Keratinocyte (primary cell): ENCODE results near the gene CDCA4. TPM values are rescaled to one million over a fixed set of nuclear protein-coding genes. Genes with fewer than 3 reads are reported as not detected.

Experiments used
- DNase-seq: peaks from one replicate; pipeline ENCODE4 v3.0.0-alpha.2; 2011; ENCODE audit warnings: low read depth, missing footprints, low spot score
- FAIRE-seq: peaks from 2 replicates; lab custom pipeline; 2011; peaks lifted over from hg19 to GRCh38; lab: Jason Lieb, UNC
- H2AFZ ChIP-seq: 2 replicates; pipeline ENCODE4 v1.6.0; 2012; ENCODE audit warnings: low read length, control low read depth, inconsistent platforms; ENCODE audit not compliant: control insufficient read depth
- H3K27ac ChIP-seq: 2 replicates; pipeline ENCODE4 v1.5.1; 2011; ENCODE audit warnings: low read length; ENCODE audit not compliant: control insufficient read depth, insufficient read depth
- H3K27me3 ChIP-seq: 3 replicates; pipeline ENCODE4 v1.6.0; 2011; ENCODE audit warnings: low read length; ENCODE audit not compliant: control insufficient read depth, insufficient read depth; ENCODE audit errors: extremely low read depth
- H3K36me3 ChIP-seq, 2 experiments: 2 replicates in 1 of 2; 3 replicates in 1 of 2; pipeline ENCODE4 v1.5.1; 2011; ENCODE audit warnings: low read length in 2 of 2, mild to moderate bottlenecking in 1 of 2; ENCODE audit not compliant: control insufficient read depth in 2 of 2, insufficient read depth in 2 of 2; ENCODE audit errors: extremely low read depth in 1 of 2
- H3K4me1 ChIP-seq: 3 replicates; pipeline ENCODE4 v1.5.1; 2011; ENCODE audit warnings: low read length; ENCODE audit not compliant: control insufficient read depth, insufficient read depth; ENCODE audit errors: extremely low read depth
- H3K4me2 ChIP-seq: 3 replicates; pipeline ENCODE4 v1.6.0; 2011; ENCODE audit warnings: low read depth, low read length; ENCODE audit not compliant: control insufficient read depth, insufficient read depth; ENCODE audit errors: extremely low read depth
- H3K4me3 ChIP-seq, 3 experiments: fragments of 200-600 bp in 1 of 3; sonication (generic) in 1 of 3; 2 replicates in 2 of 3; 3 replicates in 1 of 3; pipeline ENCODE4 v1.5.1; 2011 to 2016; ENCODE audit warnings: low read length in 3 of 3, mild to moderate bottlenecking in 3 of 3, control low read depth in 2 of 3, inconsistent platforms in 1 of 3, low read depth in 1 of 3, mixed read lengths in 1 of 3, mixed run types in 1 of 3, moderate library complexity in 1 of 3; ENCODE audit not compliant: control insufficient read depth in 2 of 3, insufficient read depth in 2 of 3; ENCODE audit errors: extremely low read depth in 1 of 3
- H3K79me2 ChIP-seq: 2 replicates; pipeline ENCODE4 v1.6.0; 2012; ENCODE audit warnings: low read length; ENCODE audit not compliant: control insufficient read depth, insufficient read depth
- H3K9ac ChIP-seq: 3 replicates; pipeline ENCODE4 v1.6.0; 2011; ENCODE audit warnings: low read length; ENCODE audit not compliant: control insufficient read depth, insufficient read depth; ENCODE audit errors: extremely low read depth
- H3K9me1 ChIP-seq: 3 replicates; pipeline ENCODE4 v1.6.0; 2011; ENCODE audit warnings: low read length; ENCODE audit not compliant: control insufficient read depth, insufficient read depth; ENCODE audit errors: extremely low read depth
- H3K9me3 ChIP-seq: 2 replicates; pipeline ENCODE4 v1.5.1; 2012; ENCODE audit warnings: low read depth, low read length; ENCODE audit not compliant: control insufficient read depth
- H4K20me1 ChIP-seq: 3 replicates; pipeline ENCODE4 v1.6.0; 2011; ENCODE audit warnings: low read length; ENCODE audit not compliant: control insufficient read depth, insufficient read depth; ENCODE audit errors: extremely low read depth
- CTCF ChIP-seq, 3 experiments: IDR thresholded peaks in 1 of 3; conservative IDR thresholded peaks in 1 of 3; optimal IDR thresholded peaks in 1 of 3; 2 replicates in 2 of 3; 3 replicates in 1 of 3; pipeline versions ENCODE3 to v1.5.1; 2011; ENCODE audit warnings: low read length in 3 of 3, mild to moderate bottlenecking in 3 of 3, moderate library complexity in 2 of 3, control low read depth in 1 of 3, inconsistent platforms in 1 of 3; ENCODE audit not compliant: insufficient read depth in 2 of 3; ENCODE audit errors: extremely low read depth in 1 of 3
- EZH2 ChIP-seq: IDR thresholded peaks from one replicate; pipeline ENCODE4 v1.6.1; 2012; ENCODE audit warnings: inconsistent platforms, mild to moderate bottlenecking, low read length, moderate library complexity
- dilution Hi-C: fragments of 300-500 bp; cut with MboI; formaldehyde crosslinking; loops from one replicate; pipeline ENCODE4 v1.7.0; 2020; ENCODE audit warnings: low sequenced_read_pairs; ENCODE audit not compliant: extremely low pct_ligation_motif_present
- polyA plus RNA-seq, 5 experiments: library from polyadenylated mRNA; depleted of rRNA in 3 of 5; stranded (reverse) in 3 of 5; stranded (forward) in 1 of 5; unstranded in 1 of 5; fragments of >200 nt; gene quantifications; 1 replicate in 1 of 5; 2 replicates in 3 of 5; 3 replicates in 1 of 5; pipeline versions ENCODE4 v1.2.1 to v1.2.3, GENCODE V29; 2011 to 2012; ENCODE audit warnings: missing spikeins in 2 of 5, low read depth in 1 of 5, low replicate concordance in 1 of 5

CDCA4 gene
- polyA plus RNA-seq, 1 donor (not counting 4 experiments of a cell fraction or from before 2014, with no cell fraction given): 35.7 TPM

GRCh38 chr14:105061428-105062047, 40.7 kb upstream of the CDCA4 start:
- Histone ChIP-seq H3K27me3 (no peaks in the 10 kb centered on the region), H3K9me3 (no peaks in the 10 kb centered on the region), H4K20me1 (no peaks in the 10 kb centered on the region), H3K36me3 (peaks cover 0 to 4% of the 10 kb centered on the region in 2 experiments), H3K4me3 (no peak overlapping the region), H3K4me2 (no peak overlapping the region), H3K9ac (no peak overlapping the region), H3K27ac (no peak overlapping the region), H3K4me1 (peaks cover 5% of the 10 kb centered on the region), H2AFZ (no peak overlapping the region), H3K9me1 (no peaks in the 10 kb centered on the region), H3K79me2 (no peaks in the 10 kb centered on the region)
- no peak for TF ChIP-seq CTCF (optimal IDR thresholded peaks at IDR 0.05 in 1 of 3, IDR thresholded peaks at IDR 0.05 in 1 of 3, conservative IDR thresholded peaks at IDR 0.05 in 1 of 3; ENCODE audit: extremely low read depth in 1 of 3, insufficient read depth in 2 of 3, low read length in 3 of 3)
- no peak for TF ChIP-seq EZH2
- dilution Hi-C loops: no loop called here
- no peak for FAIRE-seq
- no peak for DNase-seq

GRCh38 chr14:105060751-105061427, 40.0 kb upstream of the CDCA4 start:
- Histone ChIP-seq H3K9me1 (no peaks in the 10 kb centered on the region), H3K9ac (no peak overlapping the region), H3K27me3 (no peaks in the 10 kb centered on the region), H3K79me2 (no peaks in the 10 kb centered on the region), H4K20me1 (no peaks in the 10 kb centered on the region), H3K4me3 (no peak overlapping the region), H3K36me3 (peaks cover 0 to 5% of the 10 kb centered on the region in 2 experiments), H3K27ac (no peak overlapping the region), H3K9me3 (no peaks in the 10 kb centered on the region), H3K4me2 (no peak overlapping the region), H2AFZ (no peak overlapping the region), H3K4me1 (peaks cover 5% of the 10 kb centered on the region)
- DNase-seq (no peak), FAIRE-seq (no peak)
- dilution Hi-C loops: no loop called here
- no peak for TF ChIP-seq CTCF (optimal IDR thresholded peaks at IDR 0.05 in 1 of 3, IDR thresholded peaks at IDR 0.05 in 1 of 3, conservative IDR thresholded peaks at IDR 0.05 in 1 of 3; ENCODE audit: extremely low read depth in 1 of 3, insufficient read depth in 2 of 3, low read length in 3 of 3)
- no peak for TF ChIP-seq EZH2
